Naive thymus-derived CD4-positive, alpha-beta T cell (primary cell): ENCODE data around the gene DNPEP. TPM values are rescaled to one million over a fixed set of nuclear protein-coding genes. Genes with fewer than 3 reads are reported as not detected.

Source experiments
- ATAC-seq: fragments of 150-1000 bp; cut with Tn5 transposase; 2 replicates; pipeline ENCODE4 v1.10.0; 2021; ENCODE audit warnings: mild to moderate bottlenecking, moderate library complexity
- CTCF ChIA-PET: fragments of 350-600 bp; sonication (Branson Sonifier 250); formaldehyde crosslinking; loops from one replicate; lab custom pipeline; 2021; ENCODE audit warnings: antibody characterized with exemption; lab: Charles Lee
- POLR2A ChIA-PET: fragments of 350-600 bp; sonication (Branson Sonifier 250); formaldehyde crosslinking; loops from one replicate; lab custom pipeline; 2021; ENCODE audit warnings: antibody characterized with exemption, inconsistent platforms; lab: Charles Lee
- DNase-seq, 9 donors: peaks; one replicate each; pipeline versions ENCODE4 v3.0.0 to v3.0.0-alpha.2; 2020 to 2022; ENCODE audit warnings: mixed read lengths in 1 of 9
- H3K27ac ChIP-seq: one replicate; pipeline ENCODE4 v1.7.0; 2013; ENCODE audit warnings: mild to moderate bottlenecking, low read depth, low read length, moderate library complexity
- H3K27me3 ChIP-seq, 2 donors: one replicate each; pipeline ENCODE4 v1.7.0; 2013; ENCODE audit warnings: low read length in 2 of 2, mild to moderate bottlenecking in 2 of 2, moderate library complexity in 2 of 2; ENCODE audit not compliant: control insufficient read depth in 2 of 2, insufficient read depth in 2 of 2
- H3K36me3 ChIP-seq, 3 experiments: 1 replicate in 2 of 3; 2 replicates in 1 of 3; pipeline ENCODE4 v1.7.0; 2013; ENCODE audit warnings: low read length in 3 of 3, mild to moderate bottlenecking in 3 of 3, moderate library complexity in 1 of 3; ENCODE audit not compliant: insufficient read depth in 3 of 3, control insufficient read depth in 2 of 3
- H3K4me1 ChIP-seq, 2 donors: one replicate each; pipeline ENCODE4 v1.7.0; 2013; ENCODE audit warnings: low read length in 2 of 2, mild to moderate bottlenecking in 2 of 2, moderate library complexity in 1 of 2; ENCODE audit not compliant: control insufficient read depth in 2 of 2, insufficient read depth in 2 of 2
- H3K4me3 ChIP-seq: 2 replicates; pipeline ENCODE4 v1.7.0; 2013; ENCODE audit warnings: mild to moderate bottlenecking, low read length
- H3K9me3 ChIP-seq, 3 experiments: 1 replicate in 2 of 3; 2 replicates in 1 of 3; pipeline ENCODE4 v1.7.0; 2013; ENCODE audit warnings: low read length in 3 of 3; ENCODE audit not compliant: control insufficient read depth in 2 of 3
- H3K27ac Mint-ChIP-seq, 9 donors: one replicate each; pipeline ENCODE4 v1.8.0; 2020 to 2022; ENCODE audit warnings: mixed read lengths in 9 of 9, mild to moderate bottlenecking in 8 of 9, moderate library complexity in 5 of 9, inconsistent platforms in 2 of 9
- H3K27me3 Mint-ChIP-seq, 5 donors: one replicate each; pipeline ENCODE4 v1.8.0; 2021 to 2022; ENCODE audit warnings: mixed read lengths in 5 of 5, mild to moderate bottlenecking in 1 of 5
- H3K36me3 Mint-ChIP-seq, 5 donors: one replicate each; pipeline ENCODE4 v1.8.0; 2020 to 2022; ENCODE audit warnings: mixed read lengths in 5 of 5, mild to moderate bottlenecking in 3 of 5, inconsistent platforms in 1 of 5
- H3K4me1 Mint-ChIP-seq, 7 donors: one replicate each; pipeline ENCODE4 v1.8.0; 2020 to 2022; ENCODE audit warnings: mixed read lengths in 7 of 7, mild to moderate bottlenecking in 3 of 7, inconsistent platforms in 1 of 7
- H3K4me3 Mint-ChIP-seq, 10 donors: one replicate each; pipeline ENCODE4 v1.8.0; 2020 to 2022; ENCODE audit warnings: mild to moderate bottlenecking in 10 of 10, mixed read lengths in 10 of 10, moderate library complexity in 6 of 10, inconsistent platforms in 2 of 10
- H3K9me3 Mint-ChIP-seq, 11 donors: one replicate each; pipeline ENCODE4 v1.8.0; 2020 to 2022; ENCODE audit warnings: mixed read lengths in 11 of 11, mild to moderate bottlenecking in 4 of 11, inconsistent platforms in 1 of 11, moderate library complexity in 1 of 11
- intact Hi-C, 2 donors: fragments of 100-400 bp; cut with micrococcal nuclease; formaldehyde crosslinking; loops; one replicate each; pipeline ENCODE4 v1.15.1; 2023
- polyA plus RNA-seq, 2 donors: library from polyadenylated mRNA; unstranded; fragments of 300-500 nt; fragmentation: Illumina TruSeq; gene quantifications; one replicate each; pipeline ENCODE4 v1.2.3, GENCODE V29; 2021
- total RNA-seq, 6 experiments: library from RNA in 5 of 6; stranded (reverse) in 5 of 6; gene quantifications; 1 replicate in 5 of 6; 2 replicates in 1 of 6; pipeline ENCODE4 v1.2.3 and lab custom pipeline; 2021 to 2026

The DNPEP gene
- total and polyA plus RNA-seq, 7 experiments from 2014 or later = 57.5 to 115 (median 73.9) TPM

- peaks cover 0 to 6% of the 10 kb centered on the region in 2 donors for H3K27me3 ChIP-seq
- ATAC-seq (no peak), DNase-seq (no peak)
- no peak overlapping the region for H3K27ac Mint-ChIP-seq
- no peaks in the 10 kb centered on the region for H3K4me1 ChIP-seq
- peaks cover 4 to 34% (median 19%) of the 10 kb centered on the region in 5 donors for H3K27me3 Mint-ChIP-seq
- no peaks in the 10 kb centered on the region for H3K36me3 Mint-ChIP-seq
- H3K4me3 Mint-ChIP-seq = peak overlapping the region in 1 of 10 donors; percentile 10
- CTCF ChIA-PET = no interaction called here
- H3K9me3 ChIP-seq = no peaks in the 10 kb centered on the region
- no peak overlapping the region for H3K27ac ChIP-seq
- peaks cover 0 to 9% (median 0%) of the 10 kb centered on the region in 7 donors for H3K4me1 Mint-ChIP-seq
- H3K9me3 Mint-ChIP-seq = no peaks in the 10 kb centered on the region
- H3K36me3 ChIP-seq = no peaks in the 10 kb centered on the region
- no peak overlapping the region for H3K4me3 ChIP-seq
- intact Hi-C loops = loop anchor here in 1 of 2 donors (1.0 kb wide), 1 partner anchor 31 kb away; no protein-coding TSS in a partner anchor
- POLR2A ChIA-PET = no interaction called here
These were observed 46.7 kb upstream of the DNPEP start for GRCh38 chr2:219434468-219434717.

GRCh38 chr2:219433666-219434467, 46.2 kb upstream of the DNPEP start:
- intact Hi-C loops = loop anchor here in 1 of 2 donors (1.0 kb wide), 1 partner anchor 31 kb away; no protein-coding TSS in a partner anchor
- H3K27ac Mint-ChIP-seq = no peak overlapping the region
- H3K4me1 ChIP-seq = no peaks in the 10 kb centered on the region
- H3K27me3 Mint-ChIP-seq = peaks cover 4 to 34% (median 19%) of the 10 kb centered on the region in 5 donors
- H3K4me1 Mint-ChIP-seq = peaks cover 0 to 9% (median 0%) of the 10 kb centered on the region in 7 donors
- ATAC-seq = no peak
- ChIA-PET CTCF (no interaction called here), POLR2A (no interaction called here)
- H3K9me3 Mint-ChIP-seq = no peaks in the 10 kb centered on the region
- H3K36me3 ChIP-seq = no peaks in the 10 kb centered on the region
- H3K27ac ChIP-seq = no peak overlapping the region
- no peak overlapping the region for H3K4me3 ChIP-seq
- H3K27me3 ChIP-seq = peaks cover 0 to 4% of the 10 kb centered on the region in 2 donors
- no peaks in the 10 kb centered on the region for H3K36me3 Mint-ChIP-seq
- no peaks in the 10 kb centered on the region for H3K9me3 ChIP-seq
- H3K4me3 Mint-ChIP-seq = peak overlapping the region in 2 of 10 donors; percentile 10 to 29
- no peak for DNase-seq

GRCh38 chr2:219430633-219431615, 43.2 kb upstream of the DNPEP start:
- H3K4me1 Mint-ChIP-seq = peaks cover 0 to 8% (median 0%) of the 10 kb centered on the region in 7 donors
- intact Hi-C loops = loop anchor here in 1 of 2 donors (1.0 kb wide), 1 partner anchor 99 kb away; no protein-coding TSS in a partner anchor
- Histone ChIP-seq H3K36me3 (no peaks in the 10 kb centered on the region), H3K4me3 (no peak overlapping the region), H3K9me3 (no peaks in the 10 kb centered on the region), H3K4me1 (no peaks in the 10 kb centered on the region), H3K27ac (no peak overlapping the region), H3K27me3 (no peaks in the 10 kb centered on the region)
- peaks cover 7 to 33% (median 15%) of the 10 kb centered on the region in 5 donors for H3K27me3 Mint-ChIP-seq
- H3K4me3 Mint-ChIP-seq = no peak overlapping the region
- H3K9me3 Mint-ChIP-seq = no peaks in the 10 kb centered on the region
- DNase-seq = no peak
- ChIA-PET CTCF (interaction anchor here (1.1 to 3.1 kb wide), 2 partner anchors 26 to 99 kb away, joined by 3 to 19 read pairs; no protein-coding TSS in a partner anchor), POLR2A (no interaction called here)
- no peak overlapping the region for H3K27ac Mint-ChIP-seq
- no peak for ATAC-seq
- H3K36me3 Mint-ChIP-seq = no peaks in the 10 kb centered on the region

- no peak overlapping the region for H3K4me3 ChIP-seq
- ChIA-PET CTCF (interaction anchor here (0.7 to 3.1 kb wide), 3 partner anchors 25 to 399 kb away, joined by 3 to 19 read pairs (median 3); no protein-coding TSS in a partner anchor), POLR2A (no interaction called here)
- no peaks in the 10 kb centered on the region for H3K9me3 Mint-ChIP-seq
- no peak overlapping the region for H3K27ac Mint-ChIP-seq
- no peak overlapping the region for H3K4me3 Mint-ChIP-seq
- no peaks in the 10 kb centered on the region for H3K9me3 ChIP-seq
- H3K27ac ChIP-seq = no peak overlapping the region
- H3K4me1 ChIP-seq = no peaks in the 10 kb centered on the region
- peaks cover 0 to 35% (median 12%) of the 10 kb centered on the region in 5 donors for H3K27me3 Mint-ChIP-seq
- H3K36me3 Mint-ChIP-seq = no peaks in the 10 kb centered on the region
- ATAC-seq = no peak
- no peaks in the 10 kb centered on the region for H3K36me3 ChIP-seq
- H3K27me3 ChIP-seq = no peaks in the 10 kb centered on the region
- H3K4me1 Mint-ChIP-seq = peaks cover 0 to 4% (median 0%) of the 10 kb centered on the region in 7 donors
- intact Hi-C loops = loop anchor here in 1 of 2 donors (1.0 kb wide), 1 partner anchor 100 kb away; no protein-coding TSS in a partner anchor
- no peak for DNase-seq
These were observed 42.4 kb upstream of the DNPEP start for GRCh38 chr2:219429958-219430606.

- Mint-ChIP-seq H3K4me3 (no peak overlapping the region), H3K27me3 (peaks cover 0 to 33% (median 8%) of the 10 kb centered on the region in 5 donors), H3K36me3 (no peaks in the 10 kb centered on the region), H3K27ac (no peak overlapping the region), H3K4me1 (peaks cover 0 to 2% (median 0%) of the 10 kb centered on the region in 7 donors), H3K9me3 (no peaks in the 10 kb centered on the region)
- no peaks in the 10 kb centered on the region for H3K27me3 ChIP-seq
- no peaks in the 10 kb centered on the region for H3K9me3 ChIP-seq
- DNase-seq (no peak), ATAC-seq (no peak)
- CTCF ChIA-PET = interaction anchor here (3.1 kb wide), 1 partner anchor 102 kb away, joined by 19 read pairs; no protein-coding TSS in a partner anchor
- intact Hi-C loops = no loop called here
- no peaks in the 10 kb centered on the region for H3K36me3 ChIP-seq
- no peak overlapping the region for H3K4me3 ChIP-seq
- no peak overlapping the region for H3K27ac ChIP-seq
- POLR2A ChIA-PET = no interaction called here
- no peaks in the 10 kb centered on the region for H3K4me1 ChIP-seq
These were observed 40.8 kb upstream of the DNPEP start for GRCh38 chr2:219428469-219428868.

- POLR2A ChIA-PET = no interaction called here
These were observed 38.9 kb upstream of the DNPEP start for GRCh38 chr2:219426534-219427136.

More at GRCh38 chr2:219426534-219427136, 38.9 kb upstream of the DNPEP start:
- no peak for ATAC-seq
- H3K4me3 ChIP-seq = no peak overlapping the region
- Mint-ChIP-seq H3K36me3 (no peaks in the 10 kb centered on the region), H3K27ac (no peak overlapping the region), H3K9me3 (no peaks in the 10 kb centered on the region), H3K4me1 (peaks cover 0 to 2% (median 0%) of the 10 kb centered on the region in 7 donors), H3K4me3 (no peak overlapping the region), H3K27me3 (peaks cover 0 to 24% (median 5%) of the 10 kb centered on the region in 5 donors)
- peaks cover 0 to 4% of the 10 kb centered on the region in 2 donors for H3K27me3 ChIP-seq
- no peaks in the 10 kb centered on the region for H3K36me3 ChIP-seq
- no peak for DNase-seq
- intact Hi-C loops = no loop called here
- H3K4me1 ChIP-seq = no peaks in the 10 kb centered on the region
- CTCF ChIA-PET = no interaction called here
- H3K9me3 ChIP-seq = no peaks in the 10 kb centered on the region
- H3K27ac ChIP-seq = no peak overlapping the region
